GM21529 (cell line): ENCODE measurements around the gene CEP104.

Source experiments
- ATAC-seq: cut with Tn5 transposase; IDR thresholded peaks from one replicate; pipeline ENCODE4 v1.9.1; 2021; ENCODE audit not compliant: unreplicated experiment

The CEP104 gene

GRCh38 chr1:3869751-3870301 lies 12.8 kb upstream of the CEP104 start:
- no peak for ATAC-seq

- no peak for ATAC-seq
Observed at GRCh38 chr1:3868464-3869006, 11.5 kb upstream of the CEP104 start.

GRCh38 chr1:3865606-3866160 lies 8.7 kb upstream of the CEP104 start:
- no peak for ATAC-seq

DNA sequence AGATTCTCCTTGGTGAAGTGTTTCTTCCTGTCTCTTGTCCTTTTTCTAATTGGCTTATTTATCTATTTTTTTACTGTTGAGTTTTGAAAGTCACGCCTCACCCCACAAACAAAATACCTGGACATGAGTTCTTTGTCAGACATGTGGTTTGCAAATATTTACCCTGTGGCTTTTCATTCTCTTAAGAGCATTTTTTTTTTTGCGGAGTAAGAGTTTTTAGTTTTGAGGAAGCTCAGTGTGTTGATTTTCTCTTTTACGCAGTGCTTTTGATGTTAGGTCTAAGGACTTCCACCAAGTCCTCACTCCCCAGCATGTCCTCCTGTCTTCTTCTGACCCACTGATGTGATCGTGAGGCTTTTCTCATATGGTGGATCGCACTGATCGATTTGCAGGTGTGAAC lies 7.9 kb upstream of the CEP104 start:
- ATAC-seq = no peak

DNA sequence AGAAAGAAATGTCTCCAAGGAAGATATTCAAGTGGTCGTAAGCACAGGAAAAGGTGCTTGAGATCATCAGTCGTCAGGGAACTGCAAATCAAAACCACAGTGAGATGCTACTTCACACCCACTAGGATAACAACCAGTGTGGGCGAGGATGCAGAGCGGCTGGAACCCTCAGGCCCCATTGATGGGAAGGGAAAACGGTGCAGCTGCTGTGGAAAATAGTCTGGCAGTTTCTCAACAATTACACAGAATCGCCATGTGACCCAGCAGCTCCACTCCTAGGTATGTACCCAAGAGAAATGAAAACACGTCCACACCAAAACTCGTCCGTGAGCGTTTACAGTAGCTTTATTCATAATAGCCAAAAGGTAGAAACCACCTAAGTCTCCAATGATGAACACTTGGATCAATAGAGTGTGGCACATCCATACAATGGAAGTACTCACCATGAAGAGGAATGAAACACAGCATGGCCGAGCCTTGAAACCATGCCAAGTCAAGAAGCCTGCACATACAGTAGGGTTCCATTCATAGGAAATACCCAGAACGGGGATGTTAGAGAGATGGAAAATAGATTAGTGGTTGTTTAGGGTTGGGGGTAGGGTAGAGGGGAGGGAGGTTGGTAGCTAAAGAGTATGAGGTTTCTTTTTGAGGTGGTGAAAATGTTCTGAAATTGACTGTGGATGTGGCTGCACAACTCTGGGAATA lies 6.4 kb upstream of the CEP104 start:
- ATAC-seq = no peak

DNA sequence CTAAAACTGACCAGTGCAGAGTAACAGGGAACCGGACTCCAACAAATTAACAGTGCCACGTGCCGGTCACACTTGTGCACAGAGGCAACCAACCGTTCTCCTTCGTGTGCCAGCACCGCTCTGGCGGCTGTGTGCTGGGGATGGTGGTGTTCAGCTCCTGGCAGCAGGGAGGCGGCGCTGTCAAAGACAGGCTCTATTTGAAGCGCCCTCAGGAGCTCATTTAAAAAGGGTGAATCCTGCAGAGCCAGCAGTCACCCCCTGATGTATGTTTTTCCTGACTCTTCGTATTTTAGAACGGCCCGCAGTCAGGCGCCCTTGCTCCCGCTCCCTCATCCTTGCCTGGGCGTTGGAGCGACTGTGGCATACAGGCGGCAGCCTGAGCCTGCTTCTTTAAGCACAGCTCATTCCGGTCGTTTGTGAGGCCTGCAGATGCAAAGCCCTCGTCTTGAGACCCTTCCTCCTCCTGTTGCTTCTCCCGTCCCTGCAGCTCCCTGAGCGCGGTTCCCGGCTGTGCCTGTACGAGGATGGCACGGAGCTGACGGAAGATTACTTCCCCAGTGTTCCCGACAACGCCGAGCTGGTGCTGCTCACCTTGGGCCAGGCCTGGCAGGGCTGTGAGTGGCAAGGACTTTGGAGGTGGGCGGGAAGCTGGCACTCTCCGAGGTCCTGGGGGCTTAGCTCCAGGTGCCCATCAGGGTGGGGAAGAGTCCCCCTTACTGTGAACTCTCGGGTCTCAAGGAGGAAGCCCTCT lies 1.4 kb upstream of the CEP104 start:
- ATAC-seq = no peak

DNA sequence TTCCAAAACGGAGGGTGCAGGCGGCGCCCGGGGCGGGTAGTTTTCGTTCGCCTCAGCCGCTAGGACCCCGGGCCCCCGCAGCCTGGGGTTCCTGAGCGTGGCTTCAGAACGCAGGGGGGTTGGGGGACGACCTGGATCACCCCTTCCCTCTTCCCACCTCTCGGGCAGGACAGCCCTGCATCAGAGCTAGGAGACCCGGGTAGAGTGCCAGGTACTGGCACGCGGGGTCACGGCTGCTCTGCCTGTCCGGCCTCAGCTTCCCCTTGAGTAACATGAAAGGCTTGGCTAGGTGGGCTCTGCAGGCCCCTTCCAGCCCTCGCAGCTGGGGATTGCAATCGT lies 749 bp upstream of the CEP104 start:
- no peak for ATAC-seq

- ATAC-seq = no peak
Observed at GRCh38 chr1:3852711-3853485, 4.1 kb downstream of the CEP104 start.

GRCh38 chr1:3852091-3852490 lies 4.9 kb downstream of the CEP104 start:
- no peak for ATAC-seq

GRCh38 chr1:3851292-3851691 lies 5.7 kb downstream of the CEP104 start:
- no peak for ATAC-seq

GRCh38 chr1:3850857-3851256 lies 6.2 kb downstream of the CEP104 start:
- ATAC-seq = no peak

DNA sequence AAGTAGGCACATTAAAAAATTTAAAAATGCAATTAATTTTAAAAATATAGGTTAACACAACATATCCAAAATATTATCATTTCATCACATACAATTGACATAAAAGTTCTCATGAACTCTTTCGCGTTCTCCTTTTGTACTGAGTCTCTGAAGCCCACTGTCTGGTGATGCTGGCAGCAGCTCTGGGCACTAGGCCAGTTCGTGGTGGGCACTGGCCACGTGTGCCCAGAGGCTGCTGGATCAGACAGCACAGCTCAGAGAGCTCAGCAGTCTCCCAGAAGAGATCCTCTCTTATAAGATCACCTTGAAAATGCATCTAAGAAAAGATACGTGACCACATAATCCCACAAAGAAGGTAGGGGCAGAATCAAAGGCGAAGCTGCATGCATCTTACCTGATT lies 9.9 kb downstream of the CEP104 start:
- ATAC-seq = no peak

- no peak for ATAC-seq
Observed at GRCh38 chr1:3846541-3846940, 10.5 kb downstream of the CEP104 start.

GRCh38 chr1:3842912-3843311 lies 14.1 kb downstream of the CEP104 start:
- ATAC-seq = no peak

DNA sequence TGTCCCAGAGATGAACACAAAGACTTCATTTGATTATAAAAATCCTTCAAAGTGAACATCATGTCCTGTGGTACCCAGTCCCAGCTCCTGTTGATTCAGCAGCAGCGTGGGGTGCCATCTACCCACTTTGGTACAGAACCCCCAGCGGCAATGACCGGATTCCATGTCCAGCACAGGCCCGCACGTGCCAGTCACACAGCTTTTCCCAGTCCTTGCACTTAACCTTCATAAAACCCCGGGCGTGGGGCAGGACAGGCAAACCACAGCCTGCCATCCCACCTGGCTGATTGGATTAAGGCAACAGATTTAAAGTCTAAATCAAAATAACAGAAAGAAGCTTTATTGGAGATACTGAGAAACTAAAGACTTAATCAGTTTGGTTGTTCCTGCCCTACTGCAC lies 15.5 kb downstream of the CEP104 start:
- no peak for ATAC-seq

GRCh38 chr1:3838788-3839187 lies 18.2 kb downstream of the CEP104 start:
- ATAC-seq = no peak

DNA sequence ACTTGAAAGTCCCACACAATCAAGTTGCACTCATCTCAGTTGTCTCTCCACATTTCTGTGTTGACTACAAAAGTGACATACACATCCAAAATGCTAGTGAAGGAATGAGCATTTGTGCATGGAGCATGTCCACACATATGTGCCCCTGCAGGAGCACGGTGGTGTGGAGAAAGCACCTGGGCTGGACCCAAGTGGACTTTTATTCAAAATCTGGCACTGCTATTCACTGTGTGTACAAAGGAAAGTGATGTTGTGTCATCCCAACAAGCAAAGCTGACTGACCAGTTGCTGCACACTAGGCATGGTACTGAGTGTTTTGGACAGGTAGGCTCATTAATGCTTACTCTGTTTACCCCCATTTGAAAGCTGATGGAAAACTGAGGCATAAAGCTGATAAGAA lies 19.3 kb downstream of the CEP104 start:
- no peak for ATAC-seq

GRCh38 chr1:3837200-3837599 lies 19.8 kb downstream of the CEP104 start:
- ATAC-seq = no peak

DNA sequence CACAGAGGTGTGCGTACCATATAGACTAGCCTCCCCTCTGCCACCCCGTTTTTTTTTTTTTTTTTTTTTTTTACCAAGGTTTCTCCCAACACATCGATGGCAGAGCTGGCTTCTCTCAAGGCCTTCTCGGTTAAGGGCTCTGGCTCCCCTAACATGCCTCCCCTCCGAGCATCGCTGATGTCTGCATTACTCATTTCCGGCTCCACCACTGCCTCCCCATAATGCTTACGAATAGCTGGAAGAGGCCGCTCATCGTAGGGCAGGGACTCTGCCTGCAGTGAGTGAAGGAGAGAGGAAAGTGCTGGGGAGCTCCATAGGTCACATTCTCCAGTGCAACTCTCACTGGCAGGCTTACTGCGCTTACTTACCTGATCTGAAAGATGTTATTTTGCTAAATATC lies 20.6 kb downstream of the CEP104 start:
- ATAC-seq = no peak

- ATAC-seq = no peak
Observed at GRCh38 chr1:3834701-3835100, 22.3 kb downstream of the CEP104 start.

- no peak for ATAC-seq
Observed at GRCh38 chr1:3831689-3832088, 25.3 kb downstream of the CEP104 start.
